Stomach (tissue), 9 donors: Measurements from ENCODE around the gene DOC2B. TPM values are rescaled to one million over a fixed set of nuclear protein-coding genes. Genes with fewer than 3 reads are reported as not detected.
"Not testable (repeated sequence)": the region's sequence is repeated elsewhere in the genome, so short reads cannot be mapped to it uniquely, and the experiment has no call there.

Experiments used
- DNase-seq, 2 donors: peaks; one replicate each; pipeline versions ENCODE4 v3.0.0 to v3.0.0-alpha.2; 2013 to 2019
- H3K27ac ChIP-seq, 5 donors: fragments of 200-600 bp in 4 of 5; sonication (generic) in 4 of 5; one replicate each; pipeline ENCODE4 v1.5.1; 2013 to 2019; ENCODE audit warnings: mild to moderate bottlenecking in 1 of 5, moderate library complexity in 1 of 5
- H3K27me3 ChIP-seq, 3 donors: fragments of 200-600 bp; sonication (generic); one replicate each; pipeline ENCODE4 v1.5.1; 2017 to 2019; ENCODE audit warnings: mixed run types in 1 of 3
- H3K36me3 ChIP-seq, 4 donors: fragments of 200-600 bp; sonication (generic); 1 replicate in 3 of 4; 2 replicates in 1 of 4; pipeline ENCODE4 v1.5.1; 2016 to 2019
- H3K4me1 ChIP-seq, 4 donors: fragments of 200-600 bp; sonication (generic); one replicate each; pipeline ENCODE4 v1.5.1; 2016 to 2019
- H3K4me3 ChIP-seq, 4 donors: fragments of 200-600 bp; sonication (generic) in 3 of 4; one replicate each; pipeline ENCODE4 v1.5.1; 2016 to 2019; ENCODE audit warnings: mild to moderate bottlenecking in 1 of 4
- H3K9me3 ChIP-seq, 4 donors: fragments of 200-600 bp; sonication (generic); one replicate each; pipeline ENCODE4 v1.5.1; 2016 to 2019
- CTCF ChIP-seq, 7 experiments: fragments of 450-650 bp in 4 of 7; fragments of 200-600 bp in 3 of 7; sonication (generic) in 3 of 7; IDR thresholded peaks; one replicate each; pipeline ENCODE4 v1.5.1; 2016 to 2019; ENCODE audit warnings: antibody characterized with exemption in 7 of 7, control low read depth in 2 of 7, mild to moderate bottlenecking in 1 of 7
- EP300 ChIP-seq: sonication (generic); formaldehyde crosslinking; IDR thresholded peaks from one replicate; pipeline ENCODE4 v1.6.1; 2017; ENCODE audit warnings: antibody characterized with exemption
- POLR2A ChIP-seq, 4 donors: fragments of 450-650 bp; IDR thresholded peaks; one replicate each; pipeline ENCODE4 v1.6.1; 2016; ENCODE audit warnings: antibody characterized with exemption in 4 of 4, control low read depth in 2 of 4, mild to moderate bottlenecking in 1 of 4, moderate library complexity in 1 of 4
- POLR2AphosphoS5 ChIP-seq, 3 donors: sonication (generic); formaldehyde crosslinking; IDR thresholded peaks; one replicate each; pipeline ENCODE4 v1.6.1; 2016; ENCODE audit warnings: antibody characterized with exemption in 3 of 3
- WGBS, 5 donors: extraction: QIAGEN DNeasy Blood & Tissue Kit in 3 of 5; methylation state at CpG; one replicate each; pipeline versions ENCODE4 v1.1.5 to v1.1.7; 2013 to 2018; 5-methylcytosine and 5-hydroxymethylcytosine counted together
- intact Hi-C: fragments of 100-400 bp; cut with DNase I; formaldehyde crosslinking; loops from one replicate; pipeline ENCODE4 v1.15.1; 2023; ENCODE audit warnings: low total_unique reads
- polyA plus RNA-seq, 3 donors: library from polyadenylated mRNA; stranded (reverse); fragments of 200-250 nt; gene quantifications; one replicate each; pipeline ENCODE4 v1.2.3, GENCODE V29; 2013
- total RNA-seq, 5 donors: library from RNA; depleted of rRNA; stranded (reverse); fragments of >200 nt; gene quantifications; one replicate each; pipeline versions ENCODE4 v1.1.0 to v1.2.3, GENCODE V29; 2014 to 2016
- donor health status: healthy with polysubstance abuse.
- donor health status: Bipolar disorder and iron deficiency.
- donor health status: healthy.

DOC2B gene
- total and polyA plus RNA-seq, 8 donors: 0.45 to 11.7 (median 4.1) TPM

- Histone ChIP-seq H3K36me3 (peaks cover 0 to 6% (median 0%) of the 10 kb centered on the region in 4 donors), H3K4me1 (no peaks in the 10 kb centered on the region), H3K27ac (no peak overlapping the region), H3K9me3 (no peaks in the 10 kb centered on the region), H3K27me3 (no peaks in the 10 kb centered on the region), H3K4me3 (no peak overlapping the region)
- TF ChIP-seq CTCF (IDR thresholded peaks at IDR 0.05): no peak
- TF ChIP-seq POLR2AphosphoS5 (IDR thresholded peaks at IDR 0.05): no peak
- TF ChIP-seq POLR2A (IDR thresholded peaks at IDR 0.05): no peak
- TF ChIP-seq EP300: no peak
- DNase-seq: no peak
- intact Hi-C loops: no loop called here
- whole genome bisulfite sequencing, 5 donors: 80 to 89% (median 87%) methylated on average over 24 of the region's 24 CpGs
Observed at GRCh38 chr17:226108-227077, 44.9 kb upstream of the DOC2B start.

DNA sequence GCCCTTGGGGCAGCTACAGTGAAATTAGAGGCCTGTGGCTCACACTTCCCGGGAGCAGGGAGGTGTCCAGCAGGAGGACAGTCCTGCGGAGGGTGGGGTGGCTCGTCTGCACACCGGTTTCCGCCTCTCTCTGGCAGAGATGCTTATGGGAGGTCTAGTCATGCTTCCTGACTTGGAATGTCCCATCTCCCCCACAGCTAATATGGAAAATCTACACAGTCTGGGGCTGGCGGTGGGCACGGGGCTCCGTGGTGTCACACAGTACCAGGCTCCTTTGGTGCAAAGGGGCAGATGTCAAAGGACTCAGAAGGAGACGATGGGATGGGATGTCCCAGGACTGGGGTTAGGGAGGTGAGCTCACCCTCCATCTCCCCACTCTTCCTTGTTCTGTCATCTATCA, 44.1 kb upstream of the DOC2B start:
- Histone ChIP-seq H3K27ac (no peak overlapping the region), H3K4me3 (no peak overlapping the region), H3K27me3 (no peaks in the 10 kb centered on the region), H3K4me1 (no peaks in the 10 kb centered on the region), H3K9me3 (no peaks in the 10 kb centered on the region), H3K36me3 (peaks cover 0 to 6% (median 0%) of the 10 kb centered on the region in 4 donors)
- TF ChIP-seq EP300 (no peak), POLR2AphosphoS5 (IDR thresholded peaks at IDR 0.05) (no peak), POLR2A (IDR thresholded peaks at IDR 0.05) (no peak), CTCF (IDR thresholded peaks at IDR 0.05) (no peak)
- WGBS, 5 donors: 85 to 93% (median 91%) methylated on average over 9 of the region's 9 CpGs
- DNase-seq: no peak
- intact Hi-C loops: no loop called here

DNA sequence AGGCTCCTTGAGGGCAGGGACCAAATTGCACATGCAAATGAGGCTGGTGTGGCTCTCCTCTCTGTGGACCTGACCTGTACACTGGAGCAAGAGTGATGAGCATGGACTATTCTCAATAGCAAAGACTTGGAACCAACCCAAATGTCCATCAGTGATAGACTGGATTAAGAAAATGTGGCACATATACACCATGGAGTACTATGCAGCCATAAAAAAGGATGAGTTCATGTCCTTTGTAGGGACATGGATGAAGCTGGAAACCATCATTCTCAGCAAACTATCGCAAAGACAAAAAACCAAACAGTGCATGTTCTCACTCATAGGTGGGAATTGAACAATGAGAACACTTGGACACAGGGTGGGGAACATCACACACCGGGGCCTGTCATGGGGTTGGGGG, 43.1 kb upstream of the DOC2B start:
- H3K27ac ChIP-seq, DNase-seq, H3K4me3 ChIP-seq, H3K4me1 ChIP-seq, intact Hi-C loops, H3K36me3 ChIP-seq, H3K27me3 ChIP-seq, H3K9me3 ChIP-seq: not testable (repeated sequence)
- 92 to 100% (median 97%) methylated on average over 2 of the region's 2 CpGs for WGBS, 5 donors

GRCh38 chr17:223723-224471, 42.4 kb upstream of the DOC2B start:
- no peak for DNase-seq
- no peak overlapping the region for H3K27ac ChIP-seq
- WGBS, 5 donors: 82 to 86% (median 83%) methylated on average over 11 to 12 of the region's 12 CpGs
- no peak overlapping the region for H3K4me3 ChIP-seq
- TF ChIP-seq CTCF (IDR thresholded peaks at IDR 0.05) (no peak), POLR2AphosphoS5 (IDR thresholded peaks at IDR 0.05) (no peak), EP300 (no peak), POLR2A (IDR thresholded peaks at IDR 0.05) (no peak)
- H3K4me1 ChIP-seq: no peaks in the 10 kb centered on the region
- no peaks in the 10 kb centered on the region for H3K27me3 ChIP-seq
- intact Hi-C loops: no loop called here
- H3K9me3 ChIP-seq: no peaks in the 10 kb centered on the region
- peaks cover 0 to 6% (median 0%) of the 10 kb centered on the region in 4 donors for H3K36me3 ChIP-seq
